Activated naive CD4-positive, alpha-beta T cell treated with anti-CD3 and anti-CD28 coated beads, Interleukin-2, amount 10 ng/mL, durations not matched to agents 7 days and 5 days (primary cell): ENCODE measurements around the gene SYK.

Source experiments
- CTCF ChIA-PET: fragments of 350-600 bp; sonication (Branson Sonifier 250); formaldehyde crosslinking; loops from one replicate; lab custom pipeline; 2021; ENCODE audit warnings: antibody characterized with exemption; lab: Charles Lee
- DNase-seq: peaks from one replicate; pipeline ENCODE4 v3.0.0-alpha.2; 2020
- H3K27ac Mint-ChIP-seq: one replicate; pipeline ENCODE4 v1.8.0; 2021; ENCODE audit warnings: mild to moderate bottlenecking, moderate library complexity, mixed read lengths
- H3K27me3 Mint-ChIP-seq: one replicate; pipeline ENCODE4 v1.8.0; 2021; ENCODE audit warnings: mild to moderate bottlenecking, mixed read lengths
- H3K36me3 Mint-ChIP-seq: one replicate; pipeline ENCODE4 v1.8.0; 2021; ENCODE audit warnings: mixed read lengths
- H3K4me1 Mint-ChIP-seq: one replicate; pipeline ENCODE4 v1.8.0; 2021; ENCODE audit warnings: mixed read lengths
- H3K4me3 Mint-ChIP-seq: one replicate; pipeline ENCODE4 v1.8.0; 2021; ENCODE audit warnings: mild to moderate bottlenecking, moderate library complexity, mixed read lengths
- H3K9me3 Mint-ChIP-seq: one replicate; pipeline ENCODE4 v1.8.0; 2021; ENCODE audit warnings: mixed read lengths

SYK gene

GRCh38 chr9:90896231-90896630 lies 94.6 kb downstream of the SYK start:
- Mint-ChIP-seq H3K4me1 (no peaks in the 10 kb centered on the region), H3K27ac (no peak overlapping the region), H3K27me3 (peaks cover 6% of the 10 kb centered on the region), H3K4me3 (no peak overlapping the region), H3K9me3 (no peaks in the 10 kb centered on the region), H3K36me3 (no peaks in the 10 kb centered on the region)
- CTCF ChIA-PET: interaction anchor here (1.0 kb wide), 1 partner anchor 540 kb away, joined by 3 read pairs; no protein-coding TSS in a partner anchor
- no peak for DNase-seq

- H3K4me1 Mint-ChIP-seq: no peaks in the 10 kb centered on the region
- H3K36me3 Mint-ChIP-seq: no peaks in the 10 kb centered on the region
- DNase-seq: no peak
- H3K27ac Mint-ChIP-seq: no peak overlapping the region
- CTCF ChIA-PET: interaction anchor here (1.6 kb wide), 1 partner anchor 17 kb away, joined by 4 read pairs; no protein-coding TSS in a partner anchor
- no peak overlapping the region for H3K4me3 Mint-ChIP-seq
- no peaks in the 10 kb centered on the region for H3K9me3 Mint-ChIP-seq
- peaks cover 6% of the 10 kb centered on the region for H3K27me3 Mint-ChIP-seq
Observed at GRCh38 chr9:90898228-90898627, 96.6 kb downstream of the SYK start.

GRCh38 chr9:90899287-90899686 lies 97.7 kb downstream of the SYK start:
- CTCF ChIA-PET: interaction anchor here (1.6 kb wide), 1 partner anchor 16 kb away, joined by 4 read pairs; no protein-coding TSS in a partner anchor

GRCh38 chr9:90900130-90900529 lies 98.5 kb downstream of the SYK start:
- Mint-ChIP-seq H3K9me3 (no peaks in the 10 kb centered on the region), H3K27ac (no peak overlapping the region)

More at GRCh38 chr9:90899287-90899686, 97.7 kb downstream of the SYK start:
- Mint-ChIP-seq H3K4me3 (no peak overlapping the region), H3K27ac (no peak overlapping the region), H3K36me3 (no peaks in the 10 kb centered on the region), H3K4me1 (no peaks in the 10 kb centered on the region), H3K9me3 (no peaks in the 10 kb centered on the region), H3K27me3 (no peaks in the 10 kb centered on the region)
- no peak for DNase-seq

GRCh38 chr9:90901933-90902332 lies 100.3 kb downstream of the SYK start:
- DNase-seq: no peak
- Mint-ChIP-seq H3K4me3 (no peak overlapping the region), H3K27ac (no peak overlapping the region), H3K27me3 (no peaks in the 10 kb centered on the region), H3K36me3 (no peaks in the 10 kb centered on the region), H3K4me1 (no peaks in the 10 kb centered on the region), H3K9me3 (no peaks in the 10 kb centered on the region)
- CTCF ChIA-PET: no interaction called here

More at GRCh38 chr9:90900130-90900529, 98.5 kb downstream of the SYK start:
- H3K36me3 Mint-ChIP-seq: no peaks in the 10 kb centered on the region
- CTCF ChIA-PET: no interaction called here
- H3K4me1 Mint-ChIP-seq: no peaks in the 10 kb centered on the region
- no peaks in the 10 kb centered on the region for H3K27me3 Mint-ChIP-seq
- no peak overlapping the region for H3K4me3 Mint-ChIP-seq
- DNase-seq: no peak

- Mint-ChIP-seq H3K27me3 (no peaks in the 10 kb centered on the region), H3K27ac (no peak overlapping the region), H3K9me3 (no peaks in the 10 kb centered on the region), H3K4me1 (no peaks in the 10 kb centered on the region), H3K36me3 (no peaks in the 10 kb centered on the region), H3K4me3 (no peak overlapping the region)
- no peak for DNase-seq
- CTCF ChIA-PET: no interaction called here
Observed at GRCh38 chr9:90903766-90904424, 102.3 kb downstream of the SYK start.

GRCh38 chr9:90904706-90905478 lies 103.3 kb downstream of the SYK start:
- Mint-ChIP-seq H3K4me3 (no peak overlapping the region), H3K36me3 (no peaks in the 10 kb centered on the region), H3K27ac (no peak overlapping the region), H3K4me1 (no peaks in the 10 kb centered on the region), H3K9me3 (no peaks in the 10 kb centered on the region), H3K27me3 (no peaks in the 10 kb centered on the region)
- CTCF ChIA-PET: no interaction called here
- no peak for DNase-seq

GRCh38 chr9:90905822-90906221 lies 104.2 kb downstream of the SYK start:
- H3K9me3 Mint-ChIP-seq: no peaks in the 10 kb centered on the region
- CTCF ChIA-PET: interaction anchor here (1.1 to 1.4 kb wide), 2 partner anchors 10 to 11 kb away, joined by 3 read pairs; no protein-coding TSS in a partner anchor
- no peak overlapping the region for H3K4me3 Mint-ChIP-seq
- no peaks in the 10 kb centered on the region for H3K27me3 Mint-ChIP-seq
- no peak for DNase-seq
- H3K4me1 Mint-ChIP-seq: no peaks in the 10 kb centered on the region
- no peak overlapping the region for H3K27ac Mint-ChIP-seq
- H3K36me3 Mint-ChIP-seq: no peaks in the 10 kb centered on the region

- no peak for DNase-seq
- H3K4me1 Mint-ChIP-seq: no peaks in the 10 kb centered on the region
- no peak overlapping the region for H3K4me3 Mint-ChIP-seq
- CTCF ChIA-PET: interaction anchor here (1.1 to 1.4 kb wide), 3 partner anchors 9 to 12 kb away, joined by 3 read pairs; no protein-coding TSS in a partner anchor
- no peaks in the 10 kb centered on the region for H3K36me3 Mint-ChIP-seq
- no peak overlapping the region for H3K27ac Mint-ChIP-seq
- H3K27me3 Mint-ChIP-seq: no peaks in the 10 kb centered on the region
- H3K9me3 Mint-ChIP-seq: no peaks in the 10 kb centered on the region
Observed at GRCh38 chr9:90906316-90907055, 104.9 kb downstream of the SYK start.

GRCh38 chr9:90907056-90907445 lies 105.4 kb downstream of the SYK start:
- DNase-seq: no peak
- no peaks in the 10 kb centered on the region for H3K36me3 Mint-ChIP-seq
- no peaks in the 10 kb centered on the region for H3K9me3 Mint-ChIP-seq
- CTCF ChIA-PET: interaction anchor here (1.1 to 1.4 kb wide), 3 partner anchors 8 to 12 kb away, joined by 3 read pairs; no protein-coding TSS in a partner anchor
- H3K27ac Mint-ChIP-seq: no peak overlapping the region
- no peaks in the 10 kb centered on the region for H3K27me3 Mint-ChIP-seq
- no peaks in the 10 kb centered on the region for H3K4me1 Mint-ChIP-seq
- H3K4me3 Mint-ChIP-seq: no peak overlapping the region

GRCh38 chr9:90907790-90908189 lies 106.2 kb downstream of the SYK start:
- no peak for DNase-seq
- Mint-ChIP-seq H3K27ac (no peak overlapping the region), H3K27me3 (no peaks in the 10 kb centered on the region), H3K4me3 (no peak overlapping the region), H3K4me1 (no peaks in the 10 kb centered on the region), H3K36me3 (no peaks in the 10 kb centered on the region), H3K9me3 (no peaks in the 10 kb centered on the region)
- CTCF ChIA-PET: interaction anchor here (1.1 kb wide), 1 partner anchor 9 kb away, joined by 3 read pairs; no protein-coding TSS in a partner anchor

- Mint-ChIP-seq H3K9me3 (no peaks in the 10 kb centered on the region), H3K27ac (no peak overlapping the region), H3K36me3 (no peaks in the 10 kb centered on the region), H3K4me3 (no peak overlapping the region), H3K27me3 (no peaks in the 10 kb centered on the region), H3K4me1 (no peaks in the 10 kb centered on the region)
- DNase-seq: no peak
- CTCF ChIA-PET: no interaction called here
Observed at GRCh38 chr9:90909225-90909624, 107.6 kb downstream of the SYK start.

GRCh38 chr9:90909747-90910283 lies 108.2 kb downstream of the SYK start:
- no peaks in the 10 kb centered on the region for H3K9me3 Mint-ChIP-seq
- no peaks in the 10 kb centered on the region for H3K36me3 Mint-ChIP-seq
- H3K4me3 Mint-ChIP-seq: no peak overlapping the region
- no peak for DNase-seq
- no peaks in the 10 kb centered on the region for H3K4me1 Mint-ChIP-seq
- H3K27me3 Mint-ChIP-seq: no peaks in the 10 kb centered on the region
- CTCF ChIA-PET: no interaction called here
- H3K27ac Mint-ChIP-seq: no peak overlapping the region

- Mint-ChIP-seq H3K27me3 (no peaks in the 10 kb centered on the region), H3K4me3 (no peak overlapping the region), H3K9me3 (no peaks in the 10 kb centered on the region), H3K27ac (no peak overlapping the region), H3K4me1 (no peaks in the 10 kb centered on the region), H3K36me3 (no peaks in the 10 kb centered on the region)
- DNase-seq: no peak
- CTCF ChIA-PET: interaction anchor here (0.6 to 5.1 kb wide), 15 partner anchors 12 to 857 kb away, joined by 3 to 81 read pairs (median 8); partner anchors contain the start of gene NFIL3
Observed at GRCh38 chr9:90914196-90914595, 112.6 kb downstream of the SYK start.
